ENCODE measurements around the gene MRM1.

MRM1 gene

GRCh38 chr17:36583787-36584186 lies 17.6 kb upstream of the MRM1 start:
- peaks cover 92% of the 10 kb centered on the region for H3K36me3 ChIP-seq (ENCODE audit: insufficient read depth, low read length)
- H2AFZ ChIP-seq (ENCODE audit: low read length), result no peak overlapping the region
- no peak overlapping the region for H3K4me2 ChIP-seq (ENCODE audit: low read length)
- no peaks in the 10 kb centered on the region for H3K4me1 ChIP-seq (ENCODE audit: insufficient read depth, low read length, severe bottlenecking)
- TF ChIP-seq CTCF (IDR thresholded peaks at IDR 0.05; ENCODE audit: low read length), result no peak
- TF ChIP-seq EZH2 (IDR thresholded peaks at IDR 0.05; ENCODE audit: borderline replicate concordance, low read length), result no peak
- H3F3A ChIP-seq (ENCODE audit: insufficient read depth, low read length), result 0 out of 2 replicates have a peak, but pooled peaks cover 4% of the 10 kb centered on the region
- no peak overlapping the region for H3K4me3 ChIP-seq (ENCODE audit: low read depth, low read length, poor library complexity, severe bottlenecking)
- H3K9me3 ChIP-seq (ENCODE audit: low read length), result no peaks in the 10 kb centered on the region
- H3K9ac ChIP-seq (ENCODE audit: low read length), result no peak overlapping the region
- no peak overlapping the region for H3K27ac ChIP-seq (ENCODE audit: low read depth, low read length, poor library complexity, severe bottlenecking)
- no peaks in the 10 kb centered on the region for H3K9me2 ChIP-seq (ENCODE audit: low read depth, low read length)
- no peaks in the 10 kb centered on the region for H3K27me3 ChIP-seq (ENCODE audit: insufficient read depth, low read length)
- no peaks in the 10 kb centered on the region for H3K79me2 ChIP-seq (ENCODE audit: insufficient read depth, low read length)
- no peaks in the 10 kb centered on the region for H4K20me1 ChIP-seq (ENCODE audit: insufficient read depth, low read length)

DNA sequence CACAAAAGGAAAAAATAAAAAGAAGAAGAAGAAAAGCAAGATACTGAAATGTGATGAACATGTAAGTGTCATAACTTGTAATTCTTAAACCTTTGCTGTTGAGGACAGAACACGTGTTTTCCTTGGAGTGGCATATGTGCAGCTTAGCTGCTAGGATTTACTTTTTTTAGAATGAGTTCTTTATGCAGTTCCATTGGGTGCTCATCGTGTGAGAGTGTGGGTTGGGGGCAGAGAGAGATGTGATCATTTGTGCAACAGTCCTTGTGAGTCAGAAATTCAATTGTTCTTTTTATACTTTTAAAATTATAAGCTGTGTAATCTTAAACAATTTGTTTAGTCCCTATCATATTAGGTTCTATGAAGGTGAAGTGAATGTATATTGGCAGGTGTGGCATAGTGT lies 15.2 kb upstream of the MRM1 start:
- TF ChIP-seq EZH2 (IDR thresholded peaks at IDR 0.05; ENCODE audit: borderline replicate concordance, low read length), result no peak
- TF ChIP-seq CTCF (IDR thresholded peaks at IDR 0.05; ENCODE audit: low read length), result no peak
- Histone ChIP-seq H3K9me3 (ENCODE audit: low read length) (no peaks in the 10 kb centered on the region), H4K20me1 (ENCODE audit: insufficient read depth, low read length) (no peaks in the 10 kb centered on the region), H3K79me2 (ENCODE audit: insufficient read depth, low read length) (no peaks in the 10 kb centered on the region), H3K4me3 (ENCODE audit: low read depth, low read length, poor library complexity, severe bottlenecking) (no peak overlapping the region), H3F3A (ENCODE audit: insufficient read depth, low read length) (0 out of 2 replicates have a peak, but pooled peaks cover 4% of the 10 kb centered on the region), H3K27ac (ENCODE audit: low read depth, low read length, poor library complexity, severe bottlenecking) (no peak overlapping the region), H3K9ac (ENCODE audit: low read length) (no peak overlapping the region), H3K4me2 (ENCODE audit: low read length) (no peak overlapping the region), H3K36me3 (ENCODE audit: insufficient read depth, low read length) (peaks cover 82% of the 10 kb centered on the region), H3K4me1 (ENCODE audit: insufficient read depth, low read length, severe bottlenecking) (peaks cover 8% of the 10 kb centered on the region), H3K9me2 (ENCODE audit: low read depth, low read length) (no peaks in the 10 kb centered on the region), H2AFZ (ENCODE audit: low read length) (no peak overlapping the region), H3K27me3 (ENCODE audit: insufficient read depth, low read length) (no peaks in the 10 kb centered on the region)

- TF ChIP-seq CTCF (IDR thresholded peaks at IDR 0.05; ENCODE audit: low read length), result no peak
- TF ChIP-seq EZH2 (IDR thresholded peaks at IDR 0.05; ENCODE audit: borderline replicate concordance, low read length), result no peak
- no peak overlapping the region for H3K4me3 ChIP-seq (ENCODE audit: low read depth, low read length, poor library complexity, severe bottlenecking)
- H3K27me3 ChIP-seq (ENCODE audit: insufficient read depth, low read length), result no peaks in the 10 kb centered on the region
- peaks cover 25% of the 10 kb centered on the region for H3K4me1 ChIP-seq (ENCODE audit: insufficient read depth, low read length, severe bottlenecking)
- H3K4me2 ChIP-seq (ENCODE audit: low read length), result no peak overlapping the region
- H3K9me2 ChIP-seq (ENCODE audit: low read depth, low read length), result no peaks in the 10 kb centered on the region
- H3K27ac ChIP-seq (ENCODE audit: low read depth, low read length, poor library complexity, severe bottlenecking), result no peak overlapping the region
- no peaks in the 10 kb centered on the region for H3K79me2 ChIP-seq (ENCODE audit: insufficient read depth, low read length)
- H3K36me3 ChIP-seq (ENCODE audit: insufficient read depth, low read length), result peaks cover 45% of the 10 kb centered on the region
- no peaks in the 10 kb centered on the region for H4K20me1 ChIP-seq (ENCODE audit: insufficient read depth, low read length)
- 0 out of 2 replicates have a peak, but pooled peaks cover under 1% of the 10 kb centered on the region for H3F3A ChIP-seq (ENCODE audit: insufficient read depth, low read length)
- no peak overlapping the region for H2AFZ ChIP-seq (ENCODE audit: low read length)
- H3K9ac ChIP-seq (ENCODE audit: low read length), result no peak overlapping the region
- no peaks in the 10 kb centered on the region for H3K9me3 ChIP-seq (ENCODE audit: low read length)
Observed at GRCh38 chr17:36590082-36590481, 11.3 kb upstream of the MRM1 start.
